Muscle of back (tissue), 11 donors: ENCODE results near the gene TTLL9. TPM values are rescaled to one million over a fixed set of nuclear protein-coding genes. Genes with fewer than 3 reads are reported as not detected.

Experiments used
- DNase-seq, 3 donors: peaks; one replicate each; pipeline versions ENCODE4 v3.0.0 to v3.0.0-alpha.2; 2013
- polyA plus RNA-seq, 10 donors: library from polyadenylated mRNA; unstranded; fragments of 120-200 nt; gene quantifications; one replicate each; pipeline ENCODE4 v1.2.1, GENCODE V29; 2013; ENCODE audit not compliant: insufficient read length in 10 of 10

TTLL9 gene
- polyA plus RNA-seq, 10 donors, result 0.09 to 0.27 (median 0.15) TPM; not detected in 1

GRCh38 chr20:31943052-31943471 is 72.6 kb downstream of the TTLL9 start:
- peak in 2 of 3 donors; percentile 16 to 29 for DNase-seq

GRCh38 chr20:31945319-31945718 is 74.9 kb downstream of the TTLL9 start:
- DNase-seq, result no peak

DNA sequence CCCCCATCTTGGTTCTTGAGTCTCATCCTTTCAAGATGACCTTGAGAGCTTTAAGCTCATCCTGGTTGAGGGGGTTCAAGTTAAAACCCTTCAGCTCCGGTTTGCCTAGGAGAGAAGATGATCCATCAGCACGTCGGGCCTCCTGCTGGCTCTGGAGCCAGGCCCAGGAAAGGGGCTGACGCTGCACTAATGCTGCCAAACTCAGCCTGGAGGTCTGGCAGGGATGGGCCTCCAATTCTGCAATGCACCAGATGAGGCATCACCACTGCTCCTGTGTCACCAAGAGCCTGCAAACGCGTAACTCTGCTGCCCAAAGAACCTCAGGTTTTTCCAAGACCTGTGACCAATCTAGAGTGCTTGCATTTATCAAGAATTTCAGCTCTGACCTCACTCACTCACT is 75.4 kb downstream of the TTLL9 start:
- DNase-seq, result no peak

GRCh38 chr20:31948008-31948407 is 77.6 kb downstream of the TTLL9 start:
- no peak for DNase-seq

DNA sequence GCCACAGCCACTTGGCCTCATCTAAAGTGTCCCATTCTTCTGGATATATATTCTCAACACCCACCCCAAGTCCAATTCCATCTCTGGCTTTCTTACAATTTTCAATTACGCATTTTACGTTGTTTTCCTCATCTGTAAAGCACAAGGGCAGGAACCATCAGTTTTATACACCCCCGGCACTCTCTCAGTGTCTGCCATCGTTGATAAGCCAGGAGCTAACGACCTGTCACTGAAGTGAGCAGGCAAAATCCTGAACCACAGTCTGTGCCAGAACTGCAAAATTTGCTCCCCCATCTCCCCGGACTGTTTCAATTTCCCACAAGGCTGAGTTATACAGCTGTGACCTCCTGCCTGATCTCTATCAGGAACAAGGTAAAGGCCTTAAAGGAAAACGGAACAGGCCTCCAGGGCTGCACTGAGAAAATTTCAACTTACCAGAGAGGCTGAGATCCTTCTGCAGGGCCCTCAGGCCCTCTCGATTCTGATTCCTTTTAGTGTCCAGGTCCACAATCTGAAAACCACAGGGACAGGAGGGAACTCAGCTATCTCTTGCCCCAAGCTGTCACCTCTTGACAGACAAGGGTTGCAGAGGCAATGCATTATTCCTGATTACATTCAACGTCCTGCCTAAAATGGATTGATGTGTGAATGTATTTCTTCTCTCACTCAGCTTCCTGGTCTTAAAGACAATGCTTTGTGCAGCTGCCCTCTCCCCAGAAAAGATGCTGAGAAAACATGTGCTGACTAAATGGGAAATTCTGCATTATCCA is 79.6 kb downstream of the TTLL9 start:
- no peak for DNase-seq

- no peak for DNase-seq
Measured at GRCh38 chr20:31951203-31951529, 80.7 kb downstream of the TTLL9 start.

DNA sequence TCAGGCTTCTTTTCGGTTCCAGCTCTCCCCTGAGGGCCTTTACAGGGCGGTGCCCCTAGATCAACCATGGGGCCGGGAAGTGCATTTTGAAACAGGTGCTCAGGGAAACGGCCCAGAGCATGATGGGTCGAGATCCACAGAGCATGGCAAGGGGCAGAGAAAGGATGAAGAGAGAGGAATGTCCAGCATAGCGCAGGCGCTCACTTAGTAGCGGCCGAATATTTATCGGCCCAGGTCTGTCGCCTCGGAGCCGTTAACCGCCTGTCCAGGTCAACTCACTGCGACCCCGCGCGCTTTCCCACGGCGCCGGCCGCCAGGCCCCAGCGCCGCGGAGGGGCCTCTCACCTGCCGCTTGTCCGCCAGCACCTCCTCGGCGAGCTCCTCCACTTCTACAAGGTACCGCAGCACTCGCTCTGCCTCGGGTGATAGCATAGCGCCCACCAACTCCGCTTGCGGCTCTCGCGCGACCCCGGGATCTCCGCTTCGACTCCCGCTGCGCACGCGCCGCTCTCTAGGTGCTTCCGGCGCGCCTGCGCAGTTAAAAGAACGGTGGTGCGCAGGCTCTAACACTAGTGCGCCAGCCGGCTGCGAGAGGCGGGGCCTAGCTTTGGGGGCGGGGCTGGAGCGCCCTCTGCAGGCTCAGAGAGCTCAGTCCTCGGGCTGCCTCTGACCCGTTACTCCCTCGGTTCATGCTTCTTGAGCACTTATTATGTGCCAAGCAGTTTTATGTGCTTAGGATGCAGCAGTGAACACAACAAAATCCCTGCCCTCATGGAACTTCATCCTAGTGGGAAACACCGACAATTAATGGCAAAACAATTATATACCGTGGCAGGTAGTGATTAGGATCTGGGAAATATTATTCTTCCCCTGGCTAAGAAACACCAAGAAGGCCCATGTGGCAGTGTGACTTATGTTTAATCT is 81.4 kb downstream of the TTLL9 start, which contains the start of gene PDRG1:
Gene PDRG1, minus strand, starts transcription at position 517 of the 924 bp plus-strand sequence. Its CDS starts 85 bp downstream, at position 432.
- DNase-seq, result peak; percentile 95 to 98 (median 98)

DNA sequence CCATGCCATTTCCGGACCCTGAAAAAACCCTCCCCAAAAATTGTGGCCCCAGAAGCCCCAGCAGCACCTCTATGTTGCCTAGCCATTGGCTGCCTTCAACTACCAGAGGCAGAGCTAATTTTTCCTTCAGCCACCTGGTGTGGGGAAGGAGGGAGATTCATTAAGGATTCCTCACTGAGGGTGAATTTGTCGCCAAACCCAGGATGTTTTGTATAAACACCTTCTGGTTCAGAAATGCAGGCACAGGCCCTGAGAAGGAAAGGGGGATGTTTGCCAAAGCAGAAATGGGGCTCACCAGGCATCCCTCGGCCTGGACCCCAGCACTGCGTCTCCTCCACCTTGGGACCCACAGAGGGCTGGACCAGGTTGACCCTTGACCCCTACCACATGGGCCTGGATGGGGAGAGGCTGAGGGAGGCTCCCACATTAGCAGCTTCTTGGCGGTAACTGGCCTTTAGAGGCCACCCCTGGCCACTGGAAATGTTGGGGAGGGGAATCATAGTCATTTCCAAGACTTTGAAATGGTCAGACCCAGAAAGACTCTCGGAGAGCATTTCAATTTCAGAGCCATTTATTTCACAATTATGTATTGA is 83.2 kb downstream of the TTLL9 start:
- no peak for DNase-seq

DNA sequence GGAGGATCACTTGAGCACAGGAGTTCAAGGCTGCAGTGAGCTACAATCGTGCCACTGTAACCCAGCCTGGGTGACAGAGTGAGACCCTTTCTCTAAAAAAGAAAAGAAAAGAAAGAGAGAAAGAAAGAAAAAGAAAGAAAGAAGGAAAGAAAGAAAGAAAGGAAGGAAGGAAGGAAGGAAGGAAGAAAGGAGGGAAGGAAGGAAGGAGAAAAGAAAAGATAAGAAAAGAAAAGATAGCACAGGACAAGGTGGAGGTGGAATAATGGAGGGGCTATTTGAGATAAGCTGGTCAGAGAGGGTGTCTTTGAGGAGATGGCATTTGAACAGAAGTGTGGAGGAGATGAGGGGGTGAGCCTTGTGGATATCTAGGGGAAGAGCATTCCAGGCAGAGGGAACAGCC is 84.1 kb downstream of the TTLL9 start:
- DNase-seq, result no peak

DNA sequence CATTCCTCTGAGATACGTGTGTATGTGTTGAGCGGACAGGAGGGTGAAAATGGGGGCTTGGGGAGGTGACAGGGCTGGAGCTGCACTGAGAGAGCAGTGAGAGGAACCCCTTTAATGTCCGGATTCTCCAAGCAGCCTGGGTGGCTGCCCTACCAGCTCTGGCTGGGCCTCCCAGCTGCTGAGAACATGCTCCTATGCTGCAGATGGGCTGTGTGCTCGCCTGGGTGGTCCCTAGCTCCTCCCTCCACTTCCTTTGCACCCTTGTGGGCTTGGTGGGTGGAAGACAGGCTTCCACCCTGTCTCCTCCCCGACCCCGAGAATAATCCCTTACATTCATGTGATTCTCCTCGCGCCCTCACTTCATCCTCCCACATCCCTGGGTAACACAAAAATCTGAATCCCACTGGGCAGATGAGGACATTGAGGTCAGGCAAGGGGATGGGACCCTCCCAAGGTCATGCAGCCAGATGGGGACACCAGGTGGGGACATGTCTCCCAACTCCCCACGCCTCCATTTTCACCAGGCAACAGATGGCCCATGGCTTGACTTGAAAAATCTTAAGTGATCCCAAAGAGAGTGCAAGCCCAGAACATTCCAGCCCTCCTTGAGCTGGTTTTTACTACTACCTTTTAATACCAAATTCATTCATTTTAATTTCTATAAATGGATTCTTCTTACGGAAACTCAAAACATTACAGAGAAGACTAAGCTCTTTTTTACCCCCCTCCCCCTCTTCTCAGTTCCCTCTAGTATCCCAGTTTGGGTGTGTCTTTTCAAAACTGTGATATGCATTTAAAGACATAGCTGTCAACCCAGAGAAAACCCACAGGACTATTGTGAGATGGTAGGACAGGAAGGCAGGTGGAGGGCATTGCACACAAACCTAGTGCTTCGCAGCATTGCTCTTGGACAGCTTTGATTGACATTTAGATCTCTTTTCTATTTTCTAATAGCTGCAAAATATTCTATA is 86.4 kb downstream of the TTLL9 start:
- DNase-seq, result no peak

DNA sequence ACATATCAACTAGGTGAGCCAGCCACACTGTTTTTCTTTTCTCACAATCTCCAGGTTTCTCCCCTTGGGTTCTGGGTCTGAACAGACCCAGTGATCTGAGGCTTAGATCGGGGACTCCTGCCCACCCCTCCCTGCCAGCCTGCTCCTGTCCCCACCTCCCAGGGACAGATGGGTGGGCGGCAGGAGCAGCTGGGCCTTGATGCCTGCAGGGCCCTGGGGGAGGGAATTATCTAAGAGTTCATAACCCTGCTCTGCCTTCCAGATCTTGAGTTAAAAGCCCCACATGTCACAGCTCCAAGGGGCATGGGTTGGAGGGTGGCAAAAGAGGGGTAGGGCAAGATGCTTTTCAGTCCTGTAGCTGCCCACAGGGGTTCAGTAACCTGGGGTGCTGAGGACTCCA is 92.3 kb downstream of the TTLL9 start:
- DNase-seq, result no peak

GRCh38 chr20:31963889-31964288 is 93.5 kb downstream of the TTLL9 start:
- DNase-seq, result no peak

DNA sequence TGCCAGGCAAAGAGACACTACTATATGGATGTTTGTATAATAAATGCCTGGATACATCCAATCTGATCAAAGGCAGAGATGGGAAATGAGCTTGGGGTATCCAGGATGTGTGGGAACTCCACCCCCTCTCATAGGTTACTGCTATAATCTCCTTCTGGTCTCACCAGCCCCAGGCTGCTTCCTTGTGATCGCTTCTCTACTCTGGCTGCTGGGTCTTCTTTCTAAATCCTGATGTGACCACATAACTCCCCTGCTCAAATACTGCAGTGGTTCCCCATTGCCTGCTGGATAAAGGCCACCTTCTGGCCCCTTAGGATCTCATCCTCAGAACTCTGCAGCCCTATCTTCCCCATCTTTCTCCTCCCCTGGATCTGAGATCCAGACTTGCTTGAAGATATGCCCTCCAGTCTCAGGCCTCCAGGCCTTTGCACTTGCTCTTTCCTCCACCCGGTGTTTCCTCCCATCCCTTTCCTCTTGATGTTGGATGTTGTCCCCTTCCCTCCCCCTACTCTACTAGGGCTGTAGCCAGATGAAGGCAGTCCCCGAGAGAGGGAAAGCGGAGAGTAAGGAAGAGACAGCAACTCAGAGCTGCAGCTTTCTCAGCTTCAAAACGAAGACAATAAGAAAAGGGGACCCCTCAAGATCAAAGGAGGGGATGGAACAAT is 96.7 kb downstream of the TTLL9 start:
- no peak for DNase-seq

DNA sequence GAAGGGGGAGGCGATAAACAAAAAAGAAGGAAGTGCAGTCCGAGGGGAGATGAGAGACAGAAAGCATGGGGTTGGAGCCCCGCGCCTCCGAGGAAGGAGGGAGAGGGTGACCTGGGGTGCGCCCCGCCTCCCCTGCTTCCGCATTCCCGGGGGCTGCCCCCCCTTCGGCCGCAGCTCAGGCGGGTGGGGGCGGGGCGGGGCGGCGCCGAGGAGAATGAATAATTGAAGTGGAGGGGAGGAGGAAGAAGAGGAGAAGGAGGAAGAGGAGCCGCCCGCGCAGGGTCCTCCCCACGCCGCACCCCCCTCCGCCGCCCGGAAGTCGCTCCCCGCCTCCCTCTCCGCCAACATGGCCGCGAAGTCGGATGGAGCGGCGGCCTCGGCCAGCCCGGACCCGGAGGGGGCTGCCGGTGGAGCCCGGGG is 97.4 kb downstream of the TTLL9 start, which contains the start of gene XKR7:
Gene XKR7, plus strand, starts transcription at position 322 of the 420 bp plus-strand sequence. Its CDS starts 25 bp downstream, at position 347.
- no peak for DNase-seq

DNA sequence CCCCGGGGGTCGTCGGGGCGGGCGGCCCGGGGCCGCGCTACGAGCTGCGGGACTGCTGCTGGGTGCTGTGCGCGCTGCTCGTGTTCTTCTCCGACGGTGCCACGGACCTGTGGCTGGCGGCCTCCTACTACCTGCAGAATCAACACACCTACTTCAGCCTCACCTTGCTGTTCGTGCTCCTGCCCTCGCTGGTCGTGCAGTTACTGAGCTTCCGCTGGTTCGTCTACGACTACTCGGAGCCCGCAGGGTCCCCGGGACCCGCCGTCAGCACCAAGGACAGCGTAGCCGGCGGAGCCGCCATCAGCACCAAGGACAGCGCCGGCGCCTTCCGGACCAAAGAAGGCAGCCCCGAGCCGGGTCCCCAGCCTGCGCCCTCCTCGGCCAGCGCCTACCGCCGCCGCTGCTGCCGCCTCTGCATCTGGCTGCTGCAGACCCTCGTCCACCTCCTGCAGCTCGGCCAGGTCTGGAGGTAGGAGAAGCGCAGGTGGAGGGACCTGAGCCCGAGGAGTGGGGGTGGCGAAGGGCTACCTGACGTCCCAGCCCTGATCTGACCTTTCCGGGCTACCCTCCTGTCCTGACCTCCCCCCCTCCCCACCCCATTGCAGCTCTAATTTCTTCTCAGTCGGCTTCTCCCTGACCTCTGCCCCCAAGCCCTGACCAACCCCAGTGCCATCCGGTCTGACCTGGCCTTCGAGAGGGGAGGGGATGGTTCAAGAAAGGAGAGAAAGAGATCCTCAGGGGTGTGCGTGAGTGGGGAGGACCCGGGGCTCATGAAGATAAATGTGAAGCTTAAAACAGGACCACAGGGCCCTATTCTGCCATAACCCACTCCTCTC is 98.1 kb downstream of the TTLL9 start:
- peak; percentile 59 to 92 (median 86) for DNase-seq

DNA sequence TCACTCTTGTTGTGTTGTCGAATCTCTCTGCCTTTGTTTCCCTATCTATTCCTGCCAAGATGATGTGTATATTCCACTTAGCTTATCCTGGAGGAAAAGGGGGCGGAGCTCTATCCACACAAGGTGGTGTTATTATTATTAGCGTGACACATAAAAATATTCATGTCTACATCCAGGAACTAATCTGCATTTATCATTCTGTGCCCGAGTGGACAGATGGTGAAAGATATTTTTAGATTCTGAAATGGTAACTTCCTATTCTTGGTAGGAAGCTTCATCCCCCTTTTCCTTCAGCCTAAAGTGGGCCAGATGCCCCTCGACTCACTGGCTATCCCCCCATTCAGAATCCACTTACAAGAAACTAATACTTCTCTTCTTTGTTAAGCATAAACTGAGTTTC is 99.6 kb downstream of the TTLL9 start:
- no peak for DNase-seq

DNA sequence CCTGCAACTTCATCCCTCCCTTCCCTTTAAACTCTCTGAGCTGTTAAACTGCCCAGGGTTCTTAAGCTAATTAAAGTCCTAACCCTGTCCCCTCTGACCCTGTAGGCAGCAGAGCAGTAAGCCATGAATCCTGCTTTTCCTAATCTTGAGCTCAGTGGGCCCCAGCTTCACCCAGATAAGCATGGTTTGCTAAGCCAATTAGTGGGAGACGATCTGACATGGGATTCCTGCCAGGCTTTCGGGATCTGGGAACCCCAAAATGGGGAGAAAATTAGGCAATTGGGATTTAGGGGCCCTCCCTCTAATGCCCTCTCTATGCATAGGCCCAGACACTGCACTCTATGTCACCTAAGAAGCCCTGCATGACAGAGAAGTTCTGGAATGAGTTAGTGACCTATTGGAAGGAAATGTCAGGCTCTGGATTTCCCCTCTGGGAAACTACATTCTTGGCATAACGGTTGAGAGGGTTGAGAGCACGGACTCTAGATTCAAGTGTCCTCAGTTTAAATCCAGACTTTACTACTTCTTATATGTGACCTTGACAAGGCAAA is 102.1 kb downstream of the TTLL9 start:
- no peak for DNase-seq

DNA sequence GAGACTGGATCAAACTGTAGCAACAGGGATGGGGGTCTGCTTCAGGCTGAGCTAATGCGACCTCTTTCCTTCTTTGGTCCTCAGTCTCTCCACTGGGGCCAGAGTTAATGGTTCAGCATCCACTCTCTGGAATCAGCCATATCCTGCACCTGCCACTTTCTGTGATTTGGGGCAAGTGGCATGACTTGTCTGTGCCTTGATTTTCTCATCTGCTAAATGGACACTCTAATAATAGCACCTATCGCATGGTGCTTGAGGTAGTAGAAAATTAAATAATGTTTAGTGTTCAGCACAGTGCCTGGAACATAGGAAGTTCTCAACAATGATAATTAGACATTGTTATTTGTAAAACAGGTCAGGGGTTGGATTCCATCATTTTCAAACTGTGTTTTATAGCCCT is 103.9 kb downstream of the TTLL9 start:
- no peak for DNase-seq

DNA sequence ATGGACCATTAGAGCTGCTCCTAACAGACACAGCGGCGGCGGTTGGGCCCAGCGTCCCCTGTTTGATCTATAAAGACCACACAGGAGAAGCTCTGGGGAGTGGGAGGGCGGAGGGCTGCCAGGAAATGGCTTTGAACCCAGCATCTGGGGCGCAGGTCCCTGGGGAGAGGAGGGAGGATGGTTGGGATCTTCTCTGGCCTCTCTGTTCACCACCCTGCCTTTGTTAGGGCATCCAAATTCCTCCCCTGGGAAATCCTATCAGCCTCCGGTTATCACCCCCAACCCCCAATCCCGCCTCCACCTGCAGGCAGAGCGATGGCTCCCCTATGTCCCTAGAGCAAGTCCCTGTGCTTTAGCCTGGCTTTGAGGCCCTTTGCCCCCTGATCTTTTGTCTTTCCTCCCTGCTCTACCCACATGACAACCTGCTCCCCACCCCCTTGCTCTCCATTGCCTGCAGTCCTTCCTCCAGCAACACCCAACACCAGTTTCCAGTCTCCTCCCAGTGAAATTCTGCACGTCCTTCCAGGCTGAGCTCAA is 104.6 kb downstream of the TTLL9 start:
- DNase-seq, result no peak
